GM13976 (cell line): ENCODE measurements around the gene CHST14.

ENCODE experiments used
- DNase-seq: peaks from one replicate; pipeline ENCODE4 v3.0.0; 2012; ENCODE audit warnings: low spot score
- in situ Hi-C: fragments of 300-500 bp; cut with MboI; formaldehyde crosslinking; loops from one replicate; pipeline ENCODE4 v1.12.0; 2022; ENCODE audit warnings: low sequenced_read_pairs, mixed read lengths, inconsistent platforms; ENCODE audit not compliant: unreplicated experiment
- TF ChIP-seq, protein P1 (sequence below): IDR thresholded peaks from 2 replicates; pipeline ENCODE4 v1.5.1; 2012; ENCODE audit warnings: borderline replicate concordance, mild to moderate bottlenecking; ENCODE audit not compliant: insufficient read depth; ENCODE audit errors: extremely low read depth, missing control alignments, control extremely low read depth

The CHST14 gene

DNA sequence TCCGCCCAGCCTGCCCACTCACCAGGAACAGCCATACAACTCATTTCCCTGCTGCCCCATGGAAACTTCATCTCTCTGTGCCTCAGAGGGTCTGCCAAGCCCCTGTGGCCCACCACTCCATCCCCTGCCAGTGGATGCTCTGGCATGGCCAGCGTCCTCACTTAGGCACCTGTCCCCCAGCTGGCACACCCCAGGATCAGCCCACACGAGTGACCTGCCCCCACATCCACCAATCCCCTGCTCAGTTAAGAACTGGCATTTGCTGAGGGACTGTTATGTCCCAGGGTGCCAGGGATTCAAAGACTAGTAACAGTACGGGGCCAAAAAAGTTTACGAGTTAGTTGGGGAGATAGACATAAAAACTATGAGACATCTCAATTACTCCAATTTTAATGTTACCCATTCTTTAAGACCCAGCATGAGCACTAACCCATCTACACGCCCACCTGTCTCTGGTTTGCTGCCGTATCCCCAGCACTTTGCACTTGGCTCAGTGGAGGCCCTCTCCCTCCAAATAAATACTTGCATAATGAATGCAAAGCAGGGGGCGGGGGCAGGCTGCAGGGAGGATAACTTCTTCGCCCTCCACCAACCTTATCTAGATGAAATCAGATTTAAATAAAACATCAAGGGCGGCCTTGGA, 41.6 kb upstream of the CHST14 start:
- TF ChIP-seq, protein P1, sequence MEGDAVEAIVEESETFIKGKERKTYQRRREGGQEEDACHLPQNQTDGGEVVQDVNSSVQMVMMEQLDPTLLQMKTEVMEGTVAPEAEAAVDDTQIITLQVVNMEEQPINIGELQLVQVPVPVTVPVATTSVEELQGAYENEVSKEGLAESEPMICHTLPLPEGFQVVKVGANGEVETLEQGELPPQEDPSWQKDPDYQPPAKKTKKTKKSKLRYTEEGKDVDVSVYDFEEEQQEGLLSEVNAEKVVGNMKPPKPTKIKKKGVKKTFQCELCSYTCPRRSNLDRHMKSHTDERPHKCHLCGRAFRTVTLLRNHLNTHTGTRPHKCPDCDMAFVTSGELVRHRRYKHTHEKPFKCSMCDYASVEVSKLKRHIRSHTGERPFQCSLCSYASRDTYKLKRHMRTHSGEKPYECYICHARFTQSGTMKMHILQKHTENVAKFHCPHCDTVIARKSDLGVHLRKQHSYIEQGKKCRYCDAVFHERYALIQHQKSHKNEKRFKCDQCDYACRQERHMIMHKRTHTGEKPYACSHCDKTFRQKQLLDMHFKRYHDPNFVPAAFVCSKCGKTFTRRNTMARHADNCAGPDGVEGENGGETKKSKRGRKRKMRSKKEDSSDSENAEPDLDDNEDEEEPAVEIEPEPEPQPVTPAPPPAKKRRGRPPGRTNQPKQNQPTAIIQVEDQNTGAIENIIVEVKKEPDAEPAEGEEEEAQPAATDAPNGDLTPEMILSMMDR = no peak
- in situ Hi-C loops = no loop called here
- DNase-seq = no peak

DNA sequence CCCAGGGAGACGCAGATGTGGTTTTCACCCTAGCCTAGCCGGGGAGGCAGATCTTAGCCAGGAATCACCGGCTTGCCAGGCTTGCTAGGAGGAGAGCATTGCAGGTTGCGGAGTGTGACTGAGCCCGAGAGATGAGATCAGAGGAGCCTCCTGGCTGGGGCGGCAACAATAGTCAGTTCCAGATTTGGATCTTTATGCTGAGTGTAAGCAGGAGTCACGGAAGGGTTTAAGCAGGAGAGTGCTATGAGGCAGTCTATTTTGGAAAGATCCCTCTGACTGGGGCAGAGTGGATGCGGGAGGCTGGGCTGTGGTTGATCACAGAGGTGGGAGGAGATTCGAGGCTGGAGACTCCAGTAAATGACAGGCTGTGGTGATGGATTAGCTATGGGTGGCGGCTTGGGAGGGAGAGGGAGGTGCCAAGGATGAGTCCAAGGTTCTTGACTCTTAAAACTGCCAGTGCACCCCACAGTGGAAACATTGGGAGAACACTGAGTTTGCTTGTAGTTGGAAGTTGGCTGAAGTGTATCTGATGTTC, 40.4 kb upstream of the CHST14 start:
- in situ Hi-C loops = no loop called here
- no peak for DNase-seq

DNA sequence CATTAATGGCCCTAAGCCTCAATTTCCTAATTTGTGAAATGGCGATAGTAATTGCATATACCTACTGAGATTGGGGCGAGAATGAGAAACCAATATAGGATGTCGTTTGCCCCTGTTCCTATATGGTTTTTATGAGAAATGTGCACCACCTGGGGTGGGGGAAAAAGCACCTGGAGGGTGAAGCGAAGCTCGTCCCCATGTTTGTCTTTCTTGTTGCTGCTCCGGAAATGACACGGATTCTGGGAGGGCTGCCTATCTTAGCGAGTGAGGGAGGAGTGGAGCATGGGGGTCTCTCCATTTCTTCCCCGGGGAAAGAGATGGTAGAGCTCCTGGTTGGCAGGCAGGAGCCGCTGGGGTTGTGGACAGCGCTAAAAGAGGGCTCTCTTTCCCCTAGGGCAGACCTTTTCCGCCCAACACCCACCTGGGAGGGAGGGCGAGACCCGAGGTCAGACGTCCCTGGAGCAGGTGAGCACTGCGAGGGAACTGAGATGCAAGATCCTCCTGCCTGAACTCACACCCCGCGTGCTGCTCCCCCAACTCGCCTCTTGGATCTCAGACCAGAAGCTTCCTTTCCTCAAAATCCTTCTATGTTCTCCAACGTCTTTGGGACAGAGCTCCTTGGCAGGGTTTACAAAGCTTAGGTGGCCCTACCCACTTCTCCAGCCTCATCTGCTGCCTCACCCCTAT, 35.6 kb upstream of the CHST14 start:
- in situ Hi-C loops = no loop called here
- TF ChIP-seq, protein P1 = no peak

More for the DNA sequence above, 40.4 kb upstream of the CHST14 start:
- TF ChIP-seq, protein P1 = no peak

DNA sequence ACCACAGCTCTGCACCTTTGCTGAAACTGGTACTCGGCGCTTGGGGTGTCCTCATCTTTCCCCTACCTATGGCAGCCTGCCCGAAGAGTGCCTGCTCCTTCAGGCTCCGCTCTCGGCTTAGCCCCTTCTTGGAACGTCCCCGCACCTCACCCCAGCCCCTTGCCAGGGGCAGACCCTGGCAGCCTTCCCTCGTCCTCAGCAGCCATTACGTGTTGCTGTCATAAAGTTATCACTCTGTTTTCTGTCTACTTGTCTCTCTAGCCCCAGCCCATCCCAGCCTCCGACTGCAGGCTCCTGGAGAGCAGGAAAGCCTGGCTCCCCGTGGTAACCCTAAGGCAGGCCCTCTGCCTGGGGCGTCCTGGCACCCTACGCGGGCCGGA, 35.1 kb upstream of the CHST14 start:
- in situ Hi-C loops = no loop called here
- TF ChIP-seq, protein P1 = no peak
- no peak for DNase-seq

More for the DNA sequence above, 35.6 kb upstream of the CHST14 start:
- DNase-seq = no peak

DNA sequence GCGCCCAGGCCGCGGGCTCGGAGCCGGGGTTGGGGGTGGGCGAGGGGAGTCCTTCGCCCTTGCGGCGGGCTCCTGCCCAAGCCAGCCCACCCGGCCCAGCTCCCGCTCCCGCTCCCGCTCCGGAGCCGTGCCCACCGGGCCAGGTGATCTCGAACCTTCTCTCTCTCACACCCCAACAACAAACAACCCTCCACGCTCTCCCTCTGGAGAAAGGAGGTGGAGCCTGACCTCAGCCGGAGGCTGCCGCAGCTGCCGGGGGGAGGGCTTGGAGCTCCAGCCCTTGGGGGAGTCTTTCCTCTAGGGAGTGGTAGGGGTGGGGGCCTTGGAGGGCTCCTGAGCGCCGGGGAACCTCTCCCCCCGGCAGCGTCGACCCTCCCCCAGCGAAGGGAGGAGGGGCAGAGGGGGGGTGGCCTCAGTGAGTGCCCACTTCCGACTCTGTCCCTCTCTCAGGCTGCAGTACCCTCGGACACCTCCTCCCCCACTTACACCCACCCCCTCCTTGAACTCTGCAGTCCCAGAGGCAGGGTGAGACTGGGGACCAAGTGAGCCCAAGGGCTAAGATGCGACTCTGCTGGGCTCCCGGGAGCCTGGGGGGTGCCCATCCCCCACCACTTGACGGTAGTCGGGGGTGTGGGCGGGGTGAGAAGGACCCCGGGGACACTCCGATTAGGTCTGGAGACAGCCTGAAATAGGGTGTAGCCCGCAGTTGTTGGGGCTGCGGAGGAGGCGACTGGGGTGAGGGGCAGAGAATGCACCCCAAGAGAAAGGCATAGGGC, 34.5 kb upstream of the CHST14 start:
- in situ Hi-C loops = no loop called here
- TF ChIP-seq, protein P1 = no peak
- DNase-seq = no peak

DNA sequence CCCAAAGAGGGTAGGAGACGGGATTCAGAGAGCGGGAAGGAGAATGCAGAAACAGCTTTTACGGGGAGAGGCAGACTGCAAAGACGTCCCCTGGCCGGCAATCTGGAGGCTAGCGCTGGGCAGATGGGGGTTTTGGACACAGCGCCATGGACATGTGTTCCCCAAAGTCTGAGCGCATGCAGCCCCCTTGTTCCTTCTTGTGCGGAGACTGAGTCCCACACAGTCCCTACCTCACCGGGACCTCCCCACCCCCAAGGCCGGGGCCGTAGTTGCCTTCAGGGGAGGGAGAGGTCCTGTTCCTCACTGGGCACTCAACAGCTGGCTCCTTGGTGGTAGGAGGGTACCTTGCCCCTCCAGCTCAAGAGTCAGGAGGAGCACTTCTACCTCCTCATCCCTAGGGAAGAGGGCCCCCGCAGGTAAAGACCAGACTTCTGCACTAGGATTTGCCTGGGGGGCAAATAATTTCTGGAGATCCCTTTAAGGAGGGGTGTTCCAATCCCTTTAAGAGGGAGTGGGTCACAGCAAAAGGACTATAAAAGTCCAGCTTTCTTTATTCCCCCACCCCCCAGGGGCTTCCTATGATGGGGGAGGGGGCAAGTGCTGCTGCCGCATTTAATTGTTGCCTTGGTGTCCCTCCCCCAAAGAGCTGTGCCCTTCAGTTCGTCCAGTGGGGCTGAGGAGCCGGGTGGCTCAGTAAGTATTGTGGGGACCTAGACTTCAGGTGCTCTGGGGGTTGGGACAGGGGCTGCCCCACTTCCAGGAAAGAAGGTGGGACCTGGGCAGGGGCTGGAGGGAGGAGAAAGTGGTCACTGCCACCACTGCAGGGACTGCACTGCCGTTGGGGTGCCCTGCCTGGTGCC, 33.7 kb upstream of the CHST14 start:
- in situ Hi-C loops = no loop called here
- TF ChIP-seq, protein P1 = no peak
- DNase-seq = no peak
